ENCODE measurements around the gene KRT37.
A peak's percentile ranks its signal among the peaks of the same experiment; 100 is the strongest.
"Not testable (repeated sequence)": the region's sequence is repeated elsewhere in the genome, so short reads cannot be mapped to it uniquely, and the experiment has no call there.

KRT37 gene

GRCh38 chr17:41407226-41407625 is 17.2 kb downstream of the KRT37 start:
- DNase-seq = no peak
- H3K27me3 Mint-ChIP-seq = peaks cover 3% of the 10 kb centered on the region
- peaks cover 32% of the 10 kb centered on the region for H3K4me1 Mint-ChIP-seq
- CTCF ChIA-PET = interaction anchor here (0.6 to 2.4 kb wide), 3 partner anchors 10 to 256 kb away, joined by 3 to 5 read pairs (median 4); no protein-coding TSS in a partner anchor
- no peaks in the 10 kb centered on the region for H3K9me3 Mint-ChIP-seq
- H3K36me3 Mint-ChIP-seq = no peaks in the 10 kb centered on the region
- H3K27ac Mint-ChIP-seq = no peak overlapping the region
- H3K4me3 Mint-ChIP-seq = no peak overlapping the region

GRCh38 chr17:41406205-41406604 is 18.2 kb downstream of the KRT37 start:
- Mint-ChIP-seq H3K36me3 (no peaks in the 10 kb centered on the region), H3K9me3 (no peaks in the 10 kb centered on the region), H3K4me1 (peaks cover 33% of the 10 kb centered on the region), H3K27me3 (peaks cover under 1% of the 10 kb centered on the region), H3K4me3 (no peak overlapping the region), H3K27ac (no peak overlapping the region)
- DNase-seq = no peak
- CTCF ChIA-PET = interaction anchor here (1.4 to 2.4 kb wide), 2 partner anchors 143 to 257 kb away, joined by 5 read pairs; no protein-coding TSS in a partner anchor

- no peaks in the 10 kb centered on the region for H3K9me3 Mint-ChIP-seq
- H3K27ac Mint-ChIP-seq = no peak overlapping the region
- CTCF ChIA-PET = interaction anchor here (1.0 to 1.7 kb wide), 3 partner anchors 14 to 145 kb away, joined by 3 to 7 read pairs (median 5); no protein-coding TSS in a partner anchor
- H3K4me3 Mint-ChIP-seq = no peak overlapping the region
- peaks cover 30% of the 10 kb centered on the region for H3K4me1 Mint-ChIP-seq
- peak; percentile 33 for DNase-seq
- H3K27me3 Mint-ChIP-seq = peaks cover 8% of the 10 kb centered on the region
- H3K36me3 Mint-ChIP-seq = no peaks in the 10 kb centered on the region
Observed at GRCh38 chr17:41404024-41404671, 20.2 kb downstream of the KRT37 start.

DNA sequence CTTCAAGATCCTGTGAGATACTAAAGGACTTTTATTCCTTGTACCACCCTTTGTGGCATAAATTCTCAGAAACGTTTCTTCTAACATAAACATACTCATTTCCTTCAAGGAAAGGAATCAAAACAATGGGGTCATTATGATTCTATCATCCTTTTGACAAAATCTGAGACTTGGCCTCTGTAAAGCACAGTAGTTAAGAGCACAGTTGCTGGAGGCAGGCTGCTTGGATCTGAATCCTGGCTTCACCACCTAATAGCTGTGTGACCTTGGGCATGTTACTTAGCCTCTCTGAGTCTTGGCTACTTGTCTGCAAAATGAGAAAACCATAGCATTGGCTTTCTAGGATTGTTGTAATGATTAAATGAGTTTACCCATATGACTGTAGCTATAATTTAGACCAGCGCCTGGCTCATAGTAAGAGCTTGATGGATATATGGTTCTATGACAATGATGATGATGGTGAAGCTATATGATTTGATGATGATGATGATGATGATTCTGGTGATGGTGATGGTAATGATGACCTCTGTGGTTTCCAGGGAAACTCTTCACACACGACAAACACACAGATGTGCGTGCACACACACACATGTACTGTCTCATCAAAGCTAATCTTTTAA is 20.9 kb downstream of the KRT37 start:
- no peak for DNase-seq
- H3K4me1 Mint-ChIP-seq = peaks cover 27% of the 10 kb centered on the region
- H3K36me3 Mint-ChIP-seq = no peaks in the 10 kb centered on the region
- H3K9me3 Mint-ChIP-seq = no peaks in the 10 kb centered on the region
- H3K4me3 Mint-ChIP-seq = no peak overlapping the region
- H3K27me3 Mint-ChIP-seq = peaks cover 8% of the 10 kb centered on the region
- peak overlapping the region; percentile 12 for H3K27ac Mint-ChIP-seq
- CTCF ChIA-PET = interaction anchor here (1.6 to 1.7 kb wide), 2 partner anchors 81 to 145 kb away, joined by 5 to 7 read pairs; no protein-coding TSS in a partner anchor

DNA sequence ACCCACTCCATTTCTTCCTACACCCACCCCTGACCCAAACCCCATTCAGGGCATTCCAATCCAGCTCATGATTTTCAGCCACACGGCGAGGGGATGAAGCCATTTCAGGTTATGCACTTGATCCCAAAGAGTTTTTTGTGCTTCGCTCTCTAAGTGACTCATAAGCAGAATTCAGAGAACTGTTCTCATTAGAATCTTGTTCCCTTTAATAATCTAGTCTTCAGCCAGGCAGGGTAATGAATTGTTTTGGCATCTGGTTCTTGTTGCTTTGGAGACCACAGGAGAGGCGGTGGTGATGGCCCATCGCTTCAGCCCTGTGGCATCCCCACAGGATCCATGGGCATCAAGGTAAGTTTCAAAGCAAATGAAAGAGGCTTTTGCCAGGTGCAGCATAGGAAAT is 22.2 kb downstream of the KRT37 start:
- Mint-ChIP-seq H3K27me3 (peaks cover 8% of the 10 kb centered on the region), H3K4me3 (no peak overlapping the region), H3K36me3 (no peaks in the 10 kb centered on the region), H3K27ac (no peak overlapping the region), H3K4me1 (peaks cover 27% of the 10 kb centered on the region), H3K9me3 (no peaks in the 10 kb centered on the region)
- no peak for DNase-seq
- CTCF ChIA-PET = no interaction called here

GRCh38 chr17:41396996-41397660 is 27.3 kb downstream of the KRT37 start, which contains the start of gene KRT31:
Gene KRT31, minus strand, starts transcription at chr17:41397608. Its CDS starts 69 bp downstream, at chr17:41397539.
- Mint-ChIP-seq H3K36me3 (no peaks in the 10 kb centered on the region), H3K27me3 (peaks cover 16% of the 10 kb centered on the region), H3K4me1 (no peaks in the 10 kb centered on the region), H3K4me3 (no peak within 1 kb of the TSS), H3K9me3 (no peaks in the 10 kb centered on the region), H3K27ac (no peak within 1 kb of the TSS)
- CTCF ChIA-PET = no interaction called here
- no peak for DNase-seq

DNA sequence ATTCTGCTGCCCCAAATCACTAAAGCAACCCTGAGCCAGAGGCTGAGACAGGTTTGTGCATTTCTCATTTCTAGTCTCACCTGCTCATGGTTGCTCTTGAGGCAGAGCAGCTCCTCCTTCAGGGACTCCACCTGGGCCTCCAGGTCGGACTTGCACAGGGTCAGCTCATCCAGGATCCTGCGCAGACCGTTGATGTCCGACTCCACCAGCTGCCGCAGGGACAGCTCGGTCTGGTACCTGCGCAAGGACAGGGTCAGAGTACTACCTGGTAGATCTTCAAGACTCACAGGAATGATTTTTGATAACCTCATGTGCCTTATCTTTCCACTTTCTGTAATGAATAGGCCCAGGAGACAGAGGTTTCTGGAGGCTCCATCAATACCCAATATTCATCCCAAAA is 28.0 kb downstream of the KRT37 start:
- Mint-ChIP-seq H3K27ac (no peak overlapping the region), H3K36me3 (no peaks in the 10 kb centered on the region), H3K4me3 (no peak overlapping the region), H3K27me3 (peaks cover 16% of the 10 kb centered on the region), H3K4me1 (no peaks in the 10 kb centered on the region), H3K9me3 (no peaks in the 10 kb centered on the region)
- DNase-seq = no peak
- CTCF ChIA-PET = no interaction called here

DNA sequence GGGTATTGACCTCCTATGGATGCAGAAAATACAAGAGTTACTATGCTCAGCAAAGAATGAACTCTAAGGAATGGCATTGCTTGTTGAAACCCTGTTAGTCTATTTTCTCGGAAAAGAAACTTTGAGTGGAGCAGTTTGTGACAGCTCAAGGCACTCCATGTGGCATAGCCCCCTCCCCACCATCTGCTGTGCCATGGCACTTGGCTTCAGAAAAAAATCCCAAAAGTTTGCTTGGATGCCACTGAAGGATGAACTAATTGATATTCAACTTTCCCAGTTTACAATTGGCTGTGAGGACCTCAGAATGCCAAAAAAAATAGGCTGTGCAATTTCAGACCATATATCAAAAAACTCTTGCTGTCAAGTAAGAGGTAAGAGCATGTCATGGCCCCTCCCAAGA is 28.8 kb downstream of the KRT37 start:
- Mint-ChIP-seq H3K9me3 (no peaks in the 10 kb centered on the region), H3K4me3 (no peak overlapping the region), H3K4me1 (no peaks in the 10 kb centered on the region), H3K27me3 (peaks cover 16% of the 10 kb centered on the region), H3K27ac (no peak overlapping the region), H3K36me3 (no peaks in the 10 kb centered on the region)
- no peak for DNase-seq
- CTCF ChIA-PET = no interaction called here

- CTCF ChIA-PET, H3K27ac Mint-ChIP-seq, H3K4me3 Mint-ChIP-seq, H3K4me1 Mint-ChIP-seq, DNase-seq, H3K9me3 Mint-ChIP-seq, H3K36me3 Mint-ChIP-seq: not testable (repeated sequence)
- H3K27me3 Mint-ChIP-seq = peaks cover 10% of the 10 kb centered on the region
Observed at GRCh38 chr17:41395044-41395443, 29.3 kb downstream of the KRT37 start.

DNA sequence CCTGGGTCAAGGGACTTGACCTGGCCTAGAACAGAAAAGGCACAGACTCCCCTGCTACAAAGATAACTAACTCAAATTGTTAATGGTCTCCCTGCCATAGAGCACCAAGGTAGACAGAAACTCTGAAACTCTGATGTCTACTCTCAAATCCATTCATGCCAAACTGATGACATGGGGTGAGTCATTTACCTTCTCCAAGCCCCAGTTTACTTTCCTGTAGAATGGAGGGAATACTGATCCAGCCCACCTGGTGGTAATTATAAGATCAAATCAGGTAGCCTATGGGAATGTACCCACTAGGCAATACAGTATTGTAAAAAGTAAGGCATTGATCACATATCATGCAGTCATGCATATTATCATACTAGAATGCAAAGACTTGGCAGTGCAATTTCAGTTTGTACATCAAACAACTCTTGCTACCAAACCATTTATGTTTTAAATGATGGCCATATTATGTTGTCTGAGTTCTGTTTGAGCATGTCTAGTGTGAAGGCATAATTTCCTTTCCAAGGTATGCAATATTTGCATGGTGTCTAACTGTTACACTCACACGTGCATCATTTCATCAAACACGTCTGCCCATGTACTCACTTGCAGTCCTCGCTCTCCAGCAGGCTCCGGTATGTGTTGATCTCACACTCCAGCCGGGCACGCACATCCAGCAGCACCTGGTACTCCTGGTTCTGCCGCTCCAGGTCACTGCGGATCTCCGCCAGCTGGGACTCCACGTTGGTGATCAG is 30.0 kb downstream of the KRT37 start:
- Mint-ChIP-seq H3K36me3 (no peaks in the 10 kb centered on the region), H3K4me1 (no peaks in the 10 kb centered on the region), H3K27me3 (peaks cover 8% of the 10 kb centered on the region), H3K27ac (no peak overlapping the region), H3K9me3 (no peaks in the 10 kb centered on the region), H3K4me3 (no peak overlapping the region)
- no peak for DNase-seq
- CTCF ChIA-PET = no interaction called here

GRCh38 chr17:41393826-41394225 is 30.6 kb downstream of the KRT37 start:
- CTCF ChIA-PET = no interaction called here
- H3K4me3 Mint-ChIP-seq = no peak overlapping the region
- H3K36me3 Mint-ChIP-seq = no peaks in the 10 kb centered on the region
- H3K27me3 Mint-ChIP-seq = peaks cover 11% of the 10 kb centered on the region
- DNase-seq = no peak
- H3K4me1 Mint-ChIP-seq = no peaks in the 10 kb centered on the region
- no peaks in the 10 kb centered on the region for H3K9me3 Mint-ChIP-seq
- no peak overlapping the region for H3K27ac Mint-ChIP-seq

- no peaks in the 10 kb centered on the region for H3K36me3 Mint-ChIP-seq
- no peaks in the 10 kb centered on the region for H3K9me3 Mint-ChIP-seq
- CTCF ChIA-PET = no interaction called here
- no peak for DNase-seq
- H3K27ac Mint-ChIP-seq = no peak overlapping the region
- H3K4me3 Mint-ChIP-seq = no peak overlapping the region
- no peaks in the 10 kb centered on the region for H3K4me1 Mint-ChIP-seq
- peaks cover 11% of the 10 kb centered on the region for H3K27me3 Mint-ChIP-seq
Observed at GRCh38 chr17:41393294-41393693, 31.1 kb downstream of the KRT37 start.

GRCh38 chr17:41392278-41392677 is 32.1 kb downstream of the KRT37 start:
- Mint-ChIP-seq H3K4me1 (no peaks in the 10 kb centered on the region), H3K36me3 (peaks cover 1% of the 10 kb centered on the region), H3K4me3 (no peak overlapping the region), H3K27me3 (peaks cover 17% of the 10 kb centered on the region), H3K9me3 (peaks cover 4% of the 10 kb centered on the region), H3K27ac (no peak overlapping the region)
- CTCF ChIA-PET = no interaction called here
- DNase-seq = no peak

DNA sequence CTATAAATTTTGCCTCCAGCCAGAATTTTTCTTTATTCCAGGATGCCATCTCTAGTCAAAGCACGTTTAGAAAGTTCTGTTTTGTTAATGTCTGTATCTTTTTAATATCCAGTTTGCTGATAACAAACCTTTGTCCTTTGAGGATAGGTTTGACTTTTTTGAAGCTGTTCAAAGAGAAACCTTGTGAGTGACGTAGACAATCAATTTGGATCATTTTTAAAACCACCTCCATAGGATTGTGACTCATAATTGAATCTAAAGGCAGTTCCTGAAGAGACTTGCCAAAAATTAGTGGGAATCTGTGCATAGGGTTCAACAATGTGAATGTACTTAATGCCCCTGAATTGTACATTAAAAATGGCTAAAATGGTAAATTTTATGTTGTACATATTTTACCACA is 32.9 kb downstream of the KRT37 start:
- CTCF ChIA-PET = no interaction called here
- no peak for DNase-seq
- Mint-ChIP-seq H3K9me3 (peaks cover 8% of the 10 kb centered on the region), H3K27ac (no peak overlapping the region), H3K36me3 (peaks cover 1% of the 10 kb centered on the region), H3K27me3 (peaks cover 17% of the 10 kb centered on the region), H3K4me3 (no peak overlapping the region), H3K4me1 (no peaks in the 10 kb centered on the region)
